WTC11 (cell line): ENCODE data around the gene CNTNAP2. TPM values are rescaled to one million over a fixed set of nuclear protein-coding genes. Genes with fewer than 3 reads are reported as not detected.

Experiments
- ATAC-seq: fragments of 200-7000 bp; cut with Tn5 transposase; 2 replicates; pipeline ENCODE4 v1.10.0; 2021; ENCODE audit warnings: mild to moderate bottlenecking, moderate library complexity
- CTCF ChIA-PET: fragments of 300-600 bp; sonication (Branson Sonifier 250); formaldehyde crosslinking; loops from one replicate; lab custom pipeline; 2021; ENCODE audit warnings: antibody characterized with exemption; lab: Charles Lee
- POLR2A ChIA-PET: fragments of 350-600 bp; sonication (Branson Sonifier 250); formaldehyde crosslinking; loops from one replicate; lab custom pipeline; 2021; ENCODE audit warnings: antibody characterized with exemption; lab: Charles Lee
- DNase-seq: peaks from one replicate; pipeline ENCODE4 v3.0.0; 2021; ENCODE audit warnings: low spot score
- H3K27ac Mint-ChIP-seq: 2 replicates; pipeline ENCODE4 v1.8.0; 2021; ENCODE audit warnings: mixed read lengths
- H3K27me3 Mint-ChIP-seq: 2 replicates; pipeline ENCODE4 v1.8.0; 2021; ENCODE audit warnings: low read depth, mild to moderate bottlenecking, moderate library complexity, mixed read lengths
- H3K36me3 Mint-ChIP-seq: 2 replicates; pipeline ENCODE4 v1.8.0; 2021; ENCODE audit warnings: mixed read lengths
- H3K4me1 Mint-ChIP-seq: 2 replicates; pipeline ENCODE4 v1.8.0; 2022; ENCODE audit warnings: mixed read lengths
- H3K4me3 Mint-ChIP-seq: 2 replicates; pipeline ENCODE4 v1.8.0; 2021; ENCODE audit warnings: mild to moderate bottlenecking, moderate library complexity, mixed read lengths
- H3K9me3 Mint-ChIP-seq: 2 replicates; pipeline ENCODE4 v1.8.0; 2021; ENCODE audit warnings: mixed read lengths
- AFF4 ChIP-seq: sonication (generic); formaldehyde crosslinking; IDR thresholded peaks from 2 replicates; pipeline ENCODE4 v1.8.1; 2023; ENCODE audit warnings: mild to moderate bottlenecking, missing genetic modification reagents, borderline replicate concordance
- CDX4 ChIP-seq: fragments of 250-450 bp; sonication (Bioruptor Pico); IDR thresholded peaks from 2 replicates; pipeline ENCODE4 v1.9.0; 2021; ENCODE audit warnings: moderate library complexity, mild to moderate bottlenecking, inconsistent platforms, borderline replicate concordance
- CREM ChIP-seq: sonication (generic); formaldehyde crosslinking; IDR thresholded peaks from 2 replicates; pipeline ENCODE4 v1.8.1; 2022; ENCODE audit warnings: mild to moderate bottlenecking, missing genetic modification reagents, moderate library complexity
- FOXP1 ChIP-seq: sonication (generic); formaldehyde crosslinking; IDR thresholded peaks from 2 replicates; pipeline ENCODE4 v1.8.0; 2022; ENCODE audit warnings: missing genetic modification reagents, mild to moderate bottlenecking, moderate library complexity, borderline replicate concordance
- GRHL2 ChIP-seq: fragments of 250-450 bp; sonication (Bioruptor Pico); IDR thresholded peaks from 2 replicates; pipeline ENCODE4 v1.8.0; 2022; ENCODE audit warnings: mild to moderate bottlenecking, moderate library complexity; ENCODE audit not compliant: insufficient replicate concordance, severe bottlenecking
- GTF2I ChIP-seq: fragments of 250-450 bp; sonication (Bioruptor Pico); conservative IDR thresholded peaks from 2 replicates; pipeline ENCODE4 v1.4.0; 2021; ENCODE audit warnings: mild to moderate bottlenecking
- HMGXB4 ChIP-seq: sonication (generic); formaldehyde crosslinking; IDR thresholded peaks from 2 replicates; pipeline ENCODE4 v1.8.1; 2023; ENCODE audit warnings: mild to moderate bottlenecking, moderate library complexity, missing genetic modification reagents
- JUN ChIP-seq: sonication (generic); formaldehyde crosslinking; IDR thresholded peaks from 2 replicates; pipeline ENCODE4 v1.8.0; 2023; ENCODE audit warnings: mild to moderate bottlenecking, missing genetic modification reagents
- KAT7 ChIP-seq: sonication (generic); formaldehyde crosslinking; IDR thresholded peaks from 2 replicates; pipeline ENCODE4 v1.8.1; 2023; ENCODE audit warnings: missing genetic modification reagents, mild to moderate bottlenecking, borderline replicate concordance
- MYBL2 ChIP-seq: sonication (generic); formaldehyde crosslinking; IDR thresholded peaks from 2 replicates; pipeline ENCODE4 v1.8.1; 2023; ENCODE audit warnings: mild to moderate bottlenecking, moderate library complexity, missing genetic modification reagents
- NFATC4 ChIP-seq: fragments of 250-450 bp; sonication (Bioruptor Pico); IDR thresholded peaks from 2 replicates; pipeline ENCODE4 v1.9.0; 2021; ENCODE audit warnings: mild to moderate bottlenecking
- NR1H2 ChIP-seq: sonication (generic); formaldehyde crosslinking; IDR thresholded peaks from 2 replicates; pipeline ENCODE4 v1.9.0; 2021; ENCODE audit warnings: mild to moderate bottlenecking, moderate library complexity, missing genetic modification reagents
- RELA ChIP-seq: sonication (generic); formaldehyde crosslinking; IDR thresholded peaks from 2 replicates; pipeline ENCODE4 v1.8.1; 2022; ENCODE audit warnings: missing genetic modification reagents, mild to moderate bottlenecking, borderline replicate concordance
- TP53 ChIP-seq: sonication (generic); formaldehyde crosslinking; IDR thresholded peaks from 2 replicates; pipeline ENCODE4 v1.8.1; 2023; ENCODE audit warnings: mild to moderate bottlenecking, missing genetic modification reagents
- ZBTB21 ChIP-seq: sonication (generic); formaldehyde crosslinking; IDR thresholded peaks from 2 replicates; pipeline ENCODE4 v1.8.1; 2023; ENCODE audit warnings: mild to moderate bottlenecking, missing genetic modification reagents, borderline replicate concordance
- ZMAT4 ChIP-seq: fragments of 250-450 bp; sonication (Bioruptor Pico); IDR thresholded peaks from 2 replicates; pipeline ENCODE4 v1.9.0; 2021; ENCODE audit warnings: mild to moderate bottlenecking
- ZNF219 ChIP-seq: sonication (generic); formaldehyde crosslinking; IDR thresholded peaks from 2 replicates; pipeline ENCODE4 v1.8.0; 2023; ENCODE audit warnings: missing genetic modification reagents, mild to moderate bottlenecking, borderline replicate concordance
- ZNF232 ChIP-seq: sonication (generic); formaldehyde crosslinking; IDR thresholded peaks from 2 replicates; pipeline ENCODE4 v1.8.0; 2022; ENCODE audit warnings: mild to moderate bottlenecking, missing genetic modification reagents
- ZNF281 ChIP-seq: sonication (generic); formaldehyde crosslinking; IDR thresholded peaks from 2 replicates; pipeline ENCODE4 v1.8.0; 2023; ENCODE audit warnings: mild to moderate bottlenecking, missing genetic modification reagents
- ZNF317 ChIP-seq: sonication (generic); formaldehyde crosslinking; IDR thresholded peaks from 2 replicates; pipeline ENCODE4 v1.8.1; 2023; ENCODE audit warnings: low read depth, mild to moderate bottlenecking, moderate library complexity, missing genetic modification reagents, borderline replicate concordance
- ZNF396 ChIP-seq: fragments of 250-450 bp; sonication (Bioruptor Pico); IDR thresholded peaks from 2 replicates; pipeline ENCODE4 v1.8.0; 2021; ENCODE audit warnings: mild to moderate bottlenecking, moderate library complexity, borderline replicate concordance
- ZNF416 ChIP-seq: fragments of 250-450 bp; sonication (Bioruptor Pico); IDR thresholded peaks from 2 replicates; pipeline ENCODE4 v1.9.0; 2021; ENCODE audit warnings: mild to moderate bottlenecking, inconsistent platforms
- total RNA-seq: library from RNA; stranded (reverse); gene quantifications from 3 replicates; pipeline ENCODE4 v1.2.3, GENCODE V29; 2021

CNTNAP2 gene
- total RNA-seq, 1 experiment from 2014 or later, result 63.8 TPM

- TF ChIP-seq ZNF232 (CRISPR knock-in tag) (no peak), ZBTB21 (CRISPR knock-in tag) (no peak), ZNF317 (CRISPR knock-in tag) (no peak), NR1H2 (CRISPR knock-in tag) (no peak), KAT7 (CRISPR knock-in tag) (no peak), FOXP1 (no peak)
Measured at GRCh38 chr7:148253629-148254028, 2137.0 kb downstream of the CNTNAP2 start (continued).

- TF ChIP-seq NFATC4 (CRISPR knock-in tag) (no peak), RELA (CRISPR knock-in tag) (no peak), ZNF219 (no peak), TP53 (no peak), JUN (no peak), MYBL2 (CRISPR knock-in tag) (no peak), ZNF416 (CRISPR knock-in tag) (no peak), GTF2I (CRISPR knock-in tag) (no peak), NR1H2 (CRISPR knock-in tag) (no peak), GRHL2 (CRISPR knock-in tag) (no peak), ZMAT4 (no peak)
- ATAC-seq (no peak), DNase-seq (no peak)
- Mint-ChIP-seq H3K4me3 (no peak overlapping the region), H3K9me3 (peaks cover 31% of the 10 kb centered on the region), H3K27ac (no peak overlapping the region), H3K27me3 (peaks cover 13% of the 10 kb centered on the region), H3K4me1 (no peaks in the 10 kb centered on the region), H3K36me3 (peaks cover 29% of the 10 kb centered on the region)
- ChIA-PET CTCF (no interaction called here), POLR2A (no interaction called here)
Measured at GRCh38 chr7:148255333-148255732, 2138.7 kb downstream of the CNTNAP2 start.

GRCh38 chr7:148256433-148256832 lies 2139.8 kb downstream of the CNTNAP2 start:
- CTCF ChIA-PET, result interaction anchor here (1.0 kb wide), 1 partner anchor 14 kb away, joined by 3 read pairs; no protein-coding TSS in a partner anchor
- Mint-ChIP-seq H3K27me3 (peaks cover 10% of the 10 kb centered on the region), H3K4me3 (no peak overlapping the region)
- TF ChIP-seq HMGXB4 (no peak), ZNF281 (CRISPR knock-in tag) (no peak), RELA (CRISPR knock-in tag) (no peak), CREM (CRISPR knock-in tag) (no peak), AFF4 (no peak), ZNF416 (CRISPR knock-in tag) (no peak), ZNF396 (no peak), CDX4 (CRISPR knock-in tag) (no peak)

More at GRCh38 chr7:148256433-148256832, 2139.8 kb downstream of the CNTNAP2 start:
- DNase-seq, result no peak
- peaks cover 4% of the 10 kb centered on the region for H3K4me1 Mint-ChIP-seq
- H3K9me3 Mint-ChIP-seq, result peaks cover 20% of the 10 kb centered on the region
- H3K27ac Mint-ChIP-seq, result no peak overlapping the region
- POLR2A ChIA-PET, result no interaction called here
- H3K36me3 Mint-ChIP-seq, result peaks cover 18% of the 10 kb centered on the region
- ATAC-seq, result no peak
